GM10266 (cell line): Measurements from ENCODE around the gene ENDOV.
A peak's percentile ranks its signal among the peaks of the same experiment; 100 is the strongest.

Experiments used
- DNase-seq: peaks from one replicate; pipeline ENCODE4 v3.0.0; 2012; ENCODE audit errors: extremely low spot score
- TF ChIP-seq, protein P1 (sequence below): IDR thresholded peaks from 2 replicates; pipeline ENCODE4 v1.5.1; 2012; ENCODE audit warnings: mild to moderate bottlenecking, low read depth; ENCODE audit not compliant: control insufficient read depth, insufficient read depth; ENCODE audit errors: missing control alignments

Gene ENDOV

DNA sequence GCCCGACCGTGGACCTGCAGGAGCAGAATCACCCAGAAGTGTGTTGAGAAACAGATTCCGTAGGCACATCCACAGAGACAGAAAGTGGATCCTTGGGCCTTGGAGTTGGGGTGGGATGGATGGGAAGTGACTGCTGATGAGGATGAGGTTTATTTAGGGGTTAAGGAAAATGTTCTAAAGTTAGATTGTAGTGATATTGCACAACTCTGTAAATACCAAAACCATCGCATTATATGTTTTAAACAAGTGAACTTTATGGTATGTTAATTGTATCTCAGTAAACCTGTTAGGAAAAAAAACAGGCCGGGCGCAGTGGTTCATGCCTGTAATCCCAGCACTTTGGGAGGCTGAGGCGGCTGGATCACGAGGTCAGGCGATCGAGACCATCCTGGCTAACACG lies 3.6 kb downstream of the ENDOV start:
- TF ChIP-seq, protein P1, sequence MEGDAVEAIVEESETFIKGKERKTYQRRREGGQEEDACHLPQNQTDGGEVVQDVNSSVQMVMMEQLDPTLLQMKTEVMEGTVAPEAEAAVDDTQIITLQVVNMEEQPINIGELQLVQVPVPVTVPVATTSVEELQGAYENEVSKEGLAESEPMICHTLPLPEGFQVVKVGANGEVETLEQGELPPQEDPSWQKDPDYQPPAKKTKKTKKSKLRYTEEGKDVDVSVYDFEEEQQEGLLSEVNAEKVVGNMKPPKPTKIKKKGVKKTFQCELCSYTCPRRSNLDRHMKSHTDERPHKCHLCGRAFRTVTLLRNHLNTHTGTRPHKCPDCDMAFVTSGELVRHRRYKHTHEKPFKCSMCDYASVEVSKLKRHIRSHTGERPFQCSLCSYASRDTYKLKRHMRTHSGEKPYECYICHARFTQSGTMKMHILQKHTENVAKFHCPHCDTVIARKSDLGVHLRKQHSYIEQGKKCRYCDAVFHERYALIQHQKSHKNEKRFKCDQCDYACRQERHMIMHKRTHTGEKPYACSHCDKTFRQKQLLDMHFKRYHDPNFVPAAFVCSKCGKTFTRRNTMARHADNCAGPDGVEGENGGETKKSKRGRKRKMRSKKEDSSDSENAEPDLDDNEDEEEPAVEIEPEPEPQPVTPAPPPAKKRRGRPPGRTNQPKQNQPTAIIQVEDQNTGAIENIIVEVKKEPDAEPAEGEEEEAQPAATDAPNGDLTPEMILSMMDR: no peak
- no peak for DNase-seq

DNA sequence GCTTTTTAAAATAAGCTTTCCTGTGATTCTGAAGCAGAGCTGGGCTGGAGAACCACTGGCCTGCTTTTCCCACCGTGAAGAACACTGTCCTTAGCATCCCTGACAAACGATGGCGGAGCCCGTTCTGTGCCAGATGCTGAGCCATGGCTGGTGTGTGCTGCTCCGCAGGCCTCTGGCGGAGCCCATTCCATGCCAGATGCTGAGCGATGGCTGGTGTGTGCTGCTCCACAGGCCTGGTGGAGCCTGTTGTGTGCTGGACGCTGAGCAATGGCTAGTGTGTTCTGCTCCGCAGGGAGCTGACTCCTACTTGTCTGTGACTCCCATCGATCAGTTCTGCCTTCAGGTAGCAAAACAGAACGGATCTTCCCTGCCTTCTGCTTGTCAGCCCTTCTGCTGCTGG lies 4.3 kb downstream of the ENDOV start:
- TF ChIP-seq, protein P1: no peak
- DNase-seq: peak; percentile 6

DNA sequence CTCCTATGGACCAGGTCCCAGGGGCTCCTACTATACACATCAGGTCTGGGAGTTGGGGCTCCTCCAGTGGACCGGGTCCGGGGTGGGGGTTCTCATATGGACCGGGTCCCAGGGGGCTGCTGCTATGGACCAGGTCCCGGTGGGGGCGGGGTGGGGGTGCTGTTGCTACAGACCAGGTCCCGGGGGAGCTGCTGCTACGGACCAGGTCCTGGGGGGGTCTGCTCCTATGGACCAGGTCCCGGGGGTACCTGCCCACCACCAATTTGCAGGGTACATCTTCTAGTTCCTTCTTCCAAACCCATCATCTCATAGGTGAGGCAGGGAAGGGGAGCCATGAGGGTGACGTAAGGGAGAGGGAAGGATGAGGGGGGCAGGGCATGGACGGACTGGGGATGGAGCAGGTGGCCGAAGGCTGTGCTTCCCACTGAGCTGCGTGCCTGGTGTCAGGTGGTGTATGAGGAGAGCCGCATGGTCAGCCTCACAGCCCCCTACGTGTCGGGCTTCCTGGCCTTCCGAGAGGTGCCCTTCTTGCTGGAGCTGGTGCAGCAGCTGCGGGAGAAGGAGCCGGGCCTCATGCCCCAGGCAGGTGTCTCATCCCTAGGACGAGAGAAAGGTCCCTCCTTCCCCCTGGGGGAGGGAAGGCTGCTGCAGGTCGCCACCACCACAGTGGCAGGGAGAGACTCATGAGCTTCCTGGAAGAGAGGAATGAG lies 6.6 kb downstream of the ENDOV start:
- TF ChIP-seq, protein P1: no peak
- DNase-seq: no peak

DNA sequence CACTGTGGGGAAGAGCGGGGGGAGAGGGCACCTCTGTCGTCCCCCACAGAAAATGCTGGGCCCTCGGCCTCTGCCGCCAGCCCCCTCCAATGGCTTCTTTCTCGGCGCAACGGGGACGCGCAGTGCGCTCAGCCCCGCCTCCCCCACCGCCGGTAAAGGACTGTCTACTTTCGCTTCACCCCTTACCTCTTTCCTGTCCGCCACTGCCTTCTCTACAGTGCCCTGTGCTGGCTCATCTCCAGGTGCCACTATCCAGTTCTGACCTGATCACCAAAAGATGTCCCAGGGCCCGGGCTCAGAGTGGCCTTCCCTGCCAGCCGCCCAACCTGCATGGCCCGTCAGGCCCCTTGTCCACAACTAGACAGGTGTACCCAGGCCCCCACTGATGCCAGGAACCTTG lies 7.3 kb downstream of the ENDOV start:
- TF ChIP-seq, protein P1: no peak
- no peak for DNase-seq

DNA sequence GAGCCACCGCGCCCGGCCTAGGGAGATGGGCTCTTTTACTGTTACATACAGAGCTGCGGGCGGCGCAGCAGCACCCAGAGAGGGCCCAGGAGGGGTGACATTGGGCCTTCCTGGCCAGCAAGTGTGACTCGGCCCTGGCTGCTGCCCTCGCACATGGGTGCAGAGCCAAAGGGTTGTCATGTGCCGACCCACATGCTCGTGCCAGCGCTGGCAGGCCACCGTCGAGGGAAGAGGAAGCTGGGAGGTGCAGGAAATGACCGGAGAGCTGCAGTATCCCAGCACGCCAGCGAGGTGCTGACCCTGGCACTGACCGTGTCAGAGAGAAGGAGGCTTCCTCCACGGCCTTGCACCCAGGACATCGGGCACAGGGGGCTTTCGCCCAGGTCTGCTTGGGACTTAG lies 8.0 kb downstream of the ENDOV start:
- DNase-seq: no peak
- TF ChIP-seq, protein P1: no peak

DNA sequence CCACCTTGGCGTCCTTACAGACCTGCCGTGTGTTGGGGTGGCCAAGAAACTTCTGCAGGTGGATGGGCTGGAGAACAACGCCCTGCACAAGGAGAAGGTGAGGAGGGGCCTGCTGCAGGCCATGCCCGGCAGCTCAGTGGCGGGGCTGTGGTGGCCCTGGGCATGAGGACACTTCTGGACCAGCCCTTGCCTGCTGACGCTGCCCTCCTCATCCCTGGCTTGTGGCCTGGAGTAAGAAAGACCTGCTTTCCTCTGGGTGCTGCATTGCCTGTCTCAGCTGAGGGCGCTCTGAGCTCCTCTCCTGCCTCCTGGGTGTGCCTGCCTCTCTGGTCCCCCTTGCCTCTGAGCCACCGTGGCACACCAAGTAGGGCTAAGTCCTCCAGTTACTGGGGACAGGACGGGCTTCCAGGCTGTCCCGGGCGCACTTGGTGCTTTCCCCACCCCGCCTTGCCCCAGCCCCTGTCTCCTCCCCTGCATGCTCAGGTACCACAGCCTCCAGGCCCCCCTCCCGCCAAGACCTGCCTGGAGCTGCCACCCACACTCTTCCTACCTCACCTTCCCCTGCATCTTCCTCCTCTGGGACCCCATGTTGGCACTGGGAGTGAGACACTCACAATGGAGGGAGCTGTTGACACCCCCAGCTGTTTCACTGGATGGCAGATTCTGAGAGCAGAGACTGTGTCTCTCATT lies 8.7 kb downstream of the ENDOV start:
- TF ChIP-seq, protein P1: no peak
- DNase-seq: no peak

DNA sequence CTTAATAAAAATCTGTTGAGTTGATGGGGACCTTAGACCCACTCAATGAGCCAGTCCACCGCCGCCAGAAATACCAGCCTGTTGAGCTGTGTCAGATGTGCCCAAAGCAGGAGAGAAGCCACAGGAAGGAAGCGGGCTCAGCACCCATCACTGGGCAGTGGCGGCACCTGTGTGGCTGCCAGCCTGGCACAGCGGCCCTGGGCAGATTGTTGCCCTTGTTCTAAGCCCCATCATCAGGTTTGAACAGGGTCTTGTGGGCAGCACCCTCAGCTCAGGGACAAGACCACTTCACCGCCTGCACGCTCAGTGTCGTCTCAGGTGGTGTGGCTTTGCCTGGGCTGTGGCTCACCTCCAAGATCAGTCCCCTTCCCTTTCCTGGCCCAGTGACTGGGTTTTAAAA lies 9.3 kb downstream of the ENDOV start:
- TF ChIP-seq, protein P1: no peak
- no peak for DNase-seq
